SK-N-SH (cell line): ENCODE measurements around the gene APEH.

ENCODE experiments used
- CHD2 ChIP-seq: fragments of 150-350 bp; IDR thresholded peaks from 2 replicates; pipeline ENCODE4 v1.6.1; 2018; ENCODE audit warnings: low read length; ENCODE audit not compliant: partially characterized antibody
- EZH2phosphoT487 ChIP-seq: fragments of 200-600 bp; sonication (generic); IDR thresholded peaks from 2 replicates; pipeline ENCODE4 v1.6.1; 2017; ENCODE audit warnings: low read depth, mixed run types, mild to moderate bottlenecking, antibody characterized with exemption, moderate library complexity, borderline replicate concordance
- IRF3 ChIP-seq: fragments of 150-350 bp; IDR thresholded peaks from 2 replicates; pipeline ENCODE4 v1.6.1; 2016; ENCODE audit warnings: mild to moderate bottlenecking, low read depth, low read length
- JUND ChIP-seq: IDR thresholded peaks from 2 replicates; pipeline ENCODE4 v1.4.0; 2012
- RCOR1 ChIP-seq: fragments of 150-350 bp; IDR thresholded peaks from 2 replicates; pipeline ENCODE4 v1.6.1; 2017; ENCODE audit warnings: antibody characterized with exemption, low read length
- RXRA ChIP-seq: IDR thresholded peaks from 2 replicates; pipeline ENCODE4 v1.4.0; 2012; ENCODE audit warnings: low read depth, mild to moderate bottlenecking, borderline replicate concordance
- TF ChIP-seq, protein P1 (sequence below): fragments of 200-600 bp; sonication (generic); IDR thresholded peaks from 2 replicates; pipeline ENCODE4 v1.6.1; 2017; ENCODE audit warnings: antibody characterized with exemption, mild to moderate bottlenecking, moderate library complexity

DNA sequence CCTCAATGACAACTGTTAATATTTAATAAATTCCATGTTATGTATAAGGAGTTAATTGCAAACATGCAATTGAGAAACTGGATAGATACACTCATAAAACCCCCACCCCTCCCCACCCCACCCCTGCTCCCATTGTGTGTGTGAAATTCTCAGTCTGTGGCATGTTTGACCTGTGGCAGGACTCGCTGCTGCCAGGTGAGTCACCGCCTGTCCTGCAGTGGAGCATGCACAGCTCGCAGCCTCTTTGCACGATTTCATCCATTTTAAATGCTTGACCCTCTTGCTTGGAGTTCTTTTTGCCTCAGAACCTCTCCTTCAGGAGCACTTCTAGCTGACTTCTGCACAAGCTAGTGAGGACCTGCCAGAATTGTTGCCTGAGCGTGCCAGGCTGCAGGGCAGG lies 5.3 kb upstream of the APEH start:
- TF ChIP-seq CHD2 (no peak), JUND (no peak), RXRA (no peak), RCOR1 (no peak), IRF3 (no peak), EZH2phosphoT487 (no peak)
- TF ChIP-seq, protein P1, sequence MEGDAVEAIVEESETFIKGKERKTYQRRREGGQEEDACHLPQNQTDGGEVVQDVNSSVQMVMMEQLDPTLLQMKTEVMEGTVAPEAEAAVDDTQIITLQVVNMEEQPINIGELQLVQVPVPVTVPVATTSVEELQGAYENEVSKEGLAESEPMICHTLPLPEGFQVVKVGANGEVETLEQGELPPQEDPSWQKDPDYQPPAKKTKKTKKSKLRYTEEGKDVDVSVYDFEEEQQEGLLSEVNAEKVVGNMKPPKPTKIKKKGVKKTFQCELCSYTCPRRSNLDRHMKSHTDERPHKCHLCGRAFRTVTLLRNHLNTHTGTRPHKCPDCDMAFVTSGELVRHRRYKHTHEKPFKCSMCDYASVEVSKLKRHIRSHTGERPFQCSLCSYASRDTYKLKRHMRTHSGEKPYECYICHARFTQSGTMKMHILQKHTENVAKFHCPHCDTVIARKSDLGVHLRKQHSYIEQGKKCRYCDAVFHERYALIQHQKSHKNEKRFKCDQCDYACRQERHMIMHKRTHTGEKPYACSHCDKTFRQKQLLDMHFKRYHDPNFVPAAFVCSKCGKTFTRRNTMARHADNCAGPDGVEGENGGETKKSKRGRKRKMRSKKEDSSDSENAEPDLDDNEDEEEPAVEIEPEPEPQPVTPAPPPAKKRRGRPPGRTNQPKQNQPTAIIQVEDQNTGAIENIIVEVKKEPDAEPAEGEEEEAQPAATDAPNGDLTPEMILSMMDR, result no peak
